H1 (cell line): ENCODE results near the gene FBXL16. TPM values are rescaled to one million over a fixed set of nuclear protein-coding genes. Genes with fewer than 3 reads are reported as not detected.

Experiments used
- CTCF ChIA-PET: fragments of 300-600 bp; sonication (Branson Sonifier 250); formaldehyde crosslinking; loops from one replicate; lab custom pipeline; 2021; ENCODE audit not compliant: partially characterized antibody; lab: Charles Lee
- POLR2A ChIA-PET: fragments of 300-600 bp; sonication (Branson Sonifier 250); formaldehyde crosslinking; loops from one replicate; lab custom pipeline; 2021; ENCODE audit warnings: inconsistent platforms; ENCODE audit not compliant: partially characterized antibody; lab: Charles Lee
- DNase-seq, 2 experiments: peaks; one replicate each; pipeline versions ENCODE4 v3.0.0 to v3.0.0-alpha.2; 2010 to 2022; ENCODE audit warnings: low spot score in 2 of 2, low read depth in 1 of 2, mixed read lengths in 1 of 2
- FAIRE-seq: peaks from 2 replicates; lab custom pipeline; 2011; peaks lifted over from hg19 to GRCh38; lab: Jason Lieb, UNC
- H2AFZ ChIP-seq: 2 replicates; pipeline ENCODE4 v1.8.1; 2012; ENCODE audit warnings: low read length, inconsistent platforms
- H2AK5ac ChIP-seq: 2 replicates; pipeline ENCODE4 v1.6.1; 2013; ENCODE audit warnings: low read depth, low read length
- H2BK120ac ChIP-seq: replicated peaks from 2 replicates; pipeline ENCODE3; 2013; ENCODE audit warnings: low read depth, low read length, inconsistent platforms
- H2BK12ac ChIP-seq: 2 replicates; pipeline ENCODE4 v1.6.1; 2013; ENCODE audit warnings: low read depth, low read length
- H2BK15ac ChIP-seq: 2 replicates; pipeline ENCODE4 v1.6.1; 2013; ENCODE audit warnings: low read length
- H2BK20ac ChIP-seq: 2 replicates; pipeline ENCODE4 v1.6.1; 2013; ENCODE audit warnings: low read length
- H2BK5ac ChIP-seq: 2 replicates; pipeline ENCODE4 v1.6.1; 2013; ENCODE audit warnings: low read depth, low read length
- H3K14ac ChIP-seq: 2 replicates; pipeline ENCODE4 v1.6.1; 2013; ENCODE audit warnings: inconsistent platforms; ENCODE audit not compliant: insufficient read length
- H3K18ac ChIP-seq: 2 replicates; pipeline ENCODE4 v1.6.1; 2013; ENCODE audit warnings: low read length; ENCODE audit errors: extremely low read depth
- H3K23ac ChIP-seq: 2 replicates; pipeline ENCODE4 v1.6.1; 2013; ENCODE audit warnings: inconsistent platforms; ENCODE audit not compliant: insufficient read length
- H3K23me2 ChIP-seq: 2 replicates; pipeline ENCODE4 v1.6.1; 2013; ENCODE audit warnings: low read depth, low read length
- H3K27ac ChIP-seq: 2 replicates; pipeline ENCODE4 v1.6.1; 2011; ENCODE audit warnings: low read depth, low read length, inconsistent platforms
- H3K27me3 ChIP-seq, 4 experiments: replicated peaks in 1 of 4; 1 replicate in 1 of 4; 2 replicates in 3 of 4; pipeline versions ENCODE4 v1.6.1 to v1.8.1; 2011 to 2013; ENCODE audit warnings: low read length in 3 of 4, mild to moderate bottlenecking in 3 of 4, inconsistent platforms in 2 of 4, mixed read lengths in 2 of 4, moderate library complexity in 1 of 4; ENCODE audit not compliant: control insufficient read depth in 3 of 4, insufficient read depth in 3 of 4; ENCODE audit errors: extremely low read depth in 1 of 4
- H3K36me3 ChIP-seq, 4 experiments: 2 replicates each; pipeline versions ENCODE4 v1.6.1 to v1.8.1; 2011 to 2013; ENCODE audit warnings: mild to moderate bottlenecking in 4 of 4, low read length in 3 of 4, moderate library complexity in 2 of 4, control low read depth in 1 of 4, inconsistent platforms in 1 of 4; ENCODE audit not compliant: insufficient read depth in 4 of 4, control insufficient read depth in 2 of 4
- H3K4ac ChIP-seq: replicated peaks from 2 replicates; pipeline ENCODE3; 2013; ENCODE audit warnings: low read length, low read depth, mixed read lengths, inconsistent platforms; ENCODE audit not compliant: insufficient read length
- H3K4me1 ChIP-seq, 4 experiments: replicated peaks in 1 of 4; 1 replicate in 1 of 4; 2 replicates in 3 of 4; pipeline versions ENCODE4 v1.6.1 to v1.8.1; 2011 to 2013; ENCODE audit warnings: low read length in 3 of 4, inconsistent platforms in 2 of 4, mixed read lengths in 1 of 4; ENCODE audit not compliant: insufficient read depth in 4 of 4, control insufficient read depth in 3 of 4
- H3K4me2 ChIP-seq, 2 experiments: 2 replicates each; pipeline versions ENCODE4 v1.6.1 to v1.8.1; 2011 to 2013; ENCODE audit warnings: low read depth in 2 of 2, low read length in 2 of 2, control low read depth in 1 of 2, inconsistent platforms in 1 of 2, mild to moderate bottlenecking in 1 of 2; ENCODE audit not compliant: insufficient read depth in 1 of 2
- H3K4me3 ChIP-seq, 4 experiments: fragments of 200-600, 300-600 bp in 1 of 4; sonication (generic), shearing (Covaris generic), sonication (Bioruptor Twin) in 1 of 4; 2 replicates each; pipeline versions ENCODE4 v1.5.1 to v1.8.1; 2011 to 2016; ENCODE audit warnings: low read length in 4 of 4, low read depth in 3 of 4, control low read depth in 2 of 4, inconsistent platforms in 2 of 4, mild to moderate bottlenecking in 2 of 4, mixed read lengths in 1 of 4, moderate library complexity in 1 of 4; ENCODE audit not compliant: insufficient read depth in 2 of 4; ENCODE audit errors: extremely low read depth in 1 of 4
- H3K56ac ChIP-seq: replicated peaks from 2 replicates; pipeline ENCODE3; 2013; ENCODE audit warnings: low read depth, mild to moderate bottlenecking, mixed read lengths, low read length, inconsistent platforms; ENCODE audit not compliant: insufficient read length
- H3K79me1 ChIP-seq: 2 replicates; pipeline ENCODE4 v1.6.1; 2013; ENCODE audit warnings: low read depth, low read length, control low read depth
- H3K79me2 ChIP-seq, 2 experiments: 2 replicates each; pipeline versions ENCODE4 v1.6.1 to v1.8.1; 2012 to 2013; ENCODE audit warnings: low read length in 2 of 2, mild to moderate bottlenecking in 2 of 2, inconsistent platforms in 1 of 2; ENCODE audit not compliant: insufficient read depth in 2 of 2, control insufficient read depth in 1 of 2
- H3K9ac ChIP-seq, 4 experiments: replicated peaks in 1 of 4; 1 replicate in 1 of 4; 2 replicates in 3 of 4; pipeline versions ENCODE4 v1.6.1 to v1.8.1; 2011 to 2013; ENCODE audit warnings: low read depth in 3 of 4, low read length in 3 of 4, control low read depth in 2 of 4, mild to moderate bottlenecking in 2 of 4, moderate library complexity in 2 of 4, inconsistent platforms in 1 of 4; ENCODE audit errors: extremely low read depth in 1 of 4
- H3K9me3 ChIP-seq, 2 experiments: 2 replicates each; pipeline versions ENCODE4 v1.6.1 to v1.8.1; 2012 to 2013; ENCODE audit warnings: mild to moderate bottlenecking in 2 of 2, moderate library complexity in 2 of 2, control low read depth in 1 of 2, inconsistent platforms in 1 of 2, low read depth in 1 of 2, low read length in 1 of 2, mixed read lengths in 1 of 2; ENCODE audit not compliant: insufficient read depth in 2 of 2
- H4K20me1 ChIP-seq, 2 experiments: replicated peaks in 1 of 2; 2 replicates each; pipeline versions ENCODE3 to v1.8.1; 2011 to 2013; ENCODE audit warnings: inconsistent platforms in 2 of 2, low read length in 2 of 2, mild to moderate bottlenecking in 1 of 2; ENCODE audit not compliant: insufficient read depth in 2 of 2, control insufficient read depth in 1 of 2
- H4K5ac ChIP-seq: 2 replicates; pipeline ENCODE4 v1.6.1; 2013; ENCODE audit warnings: low read length, low read depth, mixed read lengths, inconsistent platforms; ENCODE audit not compliant: insufficient read length
- H4K8ac ChIP-seq: 2 replicates; pipeline ENCODE4 v1.8.0; 2013; ENCODE audit warnings: mild to moderate bottlenecking, moderate library complexity, low read length, inconsistent platforms; ENCODE audit not compliant: insufficient read depth; ENCODE audit errors: extremely low read depth
- H4K91ac ChIP-seq: replicated peaks from 2 replicates; pipeline ENCODE3; 2013; ENCODE audit warnings: low read length, mixed read lengths, inconsistent platforms; ENCODE audit not compliant: insufficient read length
- CHD1 ChIP-seq: IDR thresholded peaks from 2 replicates; pipeline ENCODE4 v1.6.1; 2012; ENCODE audit warnings: low read depth, low read length, improper control_type of control experiment
- EGR1 ChIP-seq: IDR thresholded peaks from 2 replicates; pipeline ENCODE4 v1.6.1; 2011; ENCODE audit warnings: low read depth, low read length, borderline replicate concordance
- POLR2AphosphoS5 ChIP-seq: IDR thresholded peaks from 2 replicates; pipeline ENCODE4 v1.6.1; 2011; ENCODE audit warnings: low read depth, low read length
- RBBP5 ChIP-seq: IDR thresholded peaks from 2 replicates; pipeline ENCODE4 v1.7.1; 2012; ENCODE audit warnings: low read depth, mild to moderate bottlenecking, inconsistent platforms, low read length, moderate library complexity, borderline replicate concordance
- SIRT6 ChIP-seq: IDR thresholded peaks from one replicate; pipeline ENCODE4 v1.7.1; 2012; ENCODE audit warnings: low read length, inconsistent platforms
- SP1 ChIP-seq: IDR thresholded peaks from 2 replicates; pipeline ENCODE4 v1.6.1; 2011; ENCODE audit warnings: low read depth, low read length
- SP4 ChIP-seq: IDR thresholded peaks from 2 replicates; pipeline ENCODE4 v1.6.1; 2012; ENCODE audit warnings: low read length, inconsistent platforms
- SRF ChIP-seq: IDR thresholded peaks from 2 replicates; pipeline ENCODE4 v1.6.1; 2011; ENCODE audit warnings: mild to moderate bottlenecking, low read depth, low read length, moderate library complexity
- TCF12 ChIP-seq: IDR thresholded peaks from 2 replicates; pipeline ENCODE4 v1.6.1; 2011; ENCODE audit warnings: low read depth, mild to moderate bottlenecking, low read length
- TEAD4 ChIP-seq: IDR thresholded peaks from 2 replicates; pipeline ENCODE4 v1.6.1; 2012; ENCODE audit warnings: low read depth, low read length, inconsistent platforms, mixed read lengths
- ZNF274 ChIP-seq: IDR thresholded peaks from 2 replicates; pipeline ENCODE4 v1.7.0; 2012; ENCODE audit warnings: low read length, borderline replicate concordance; ENCODE audit errors: extremely low read depth
- WGBS, 2 experiments: shearing (Covaris generic) in 1 of 2; methylation state at CpG; one replicate each; pipeline versions ENCODE4 v1.1.6 to v1.1.7; 2013 to 2015; ENCODE audit warnings: low lambda C conversion rate in 2 of 2, mixed read lengths in 2 of 2, inconsistent platforms in 1 of 2, low coverage in 1 of 2, missing lambda C conversion rate in 1 of 2; ENCODE audit not compliant: insufficient replicate concordance in 2 of 2, insufficient coverage in 1 of 2, insufficient read length in 1 of 2; ENCODE audit errors: extremely low coverage in 1 of 2, missing lambda C conversion rate in 1 of 2; 5-methylcytosine and 5-hydroxymethylcytosine counted together
- polyA plus RNA-seq, 7 experiments: library from polyadenylated mRNA; depleted of rRNA in 3 of 7; stranded (reverse) in 5 of 7; unstranded in 2 of 7; fragments of >200 nt in 5 of 7; fragments of 200-250 nt in 2 of 7; gene quantifications; 1 replicate in 5 of 7; 2 replicates in 1 of 7; 4 replicates in 1 of 7; pipeline versions ENCODE4 v1.2.1 to v1.2.3, GENCODE V29; 2011 to 2013; ENCODE audit warnings: missing spikeins in 2 of 7, mixed read lengths in 2 of 7
- total RNA-seq: library from RNA; stranded (reverse); fragmentation: NEBNext Ultra II Directional; extraction: Animal tissue kit (Norgen Biotek cat#: 25700); gene quantifications from 2 replicates; pipeline ENCODE4 v1.2.1, GENCODE V29; 2021
- TF ChIP-seq, protein P1 (sequence below): IDR thresholded peaks from 2 replicates; pipeline ENCODE4 v1.6.1; 2012; ENCODE audit warnings: inconsistent platforms
- TF ChIP-seq, protein P2 (sequence below): IDR thresholded peaks from 2 replicates; pipeline ENCODE4 v1.6.1; 2011; ENCODE audit warnings: low read depth, mild to moderate bottlenecking, low read length; ENCODE audit not compliant: insufficient read depth

Gene FBXL16
- total and polyA plus RNA-seq, 2 of the 8 experiments (the other 6 are each of a cell fraction or from before 2014, with no cell fraction given) = 12.5 to 12.8 TPM

DNA sequence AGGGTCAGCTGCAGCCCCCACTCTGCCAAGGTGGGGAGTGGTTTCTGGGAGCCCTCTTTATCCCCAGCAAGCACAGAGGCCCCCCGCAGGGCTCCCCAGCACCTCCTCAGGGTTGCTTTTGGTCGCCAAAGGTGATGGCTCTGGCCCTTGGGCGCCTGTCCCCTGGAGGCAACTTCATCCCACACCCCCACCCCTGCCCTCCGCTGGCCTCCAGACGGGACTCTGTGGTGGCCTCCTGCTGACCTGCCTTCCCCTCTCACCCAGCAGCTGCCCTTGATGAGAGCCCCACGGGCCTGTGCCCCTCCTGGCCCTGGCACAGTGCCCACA lies 45.5 kb downstream of the FBXL16 start:
- Histone ChIP-seq H3K9me3 (no peaks in the 10 kb centered on the region), H2AFZ (no peak overlapping the region; the same call in 1 of the 2 replicates), H3K56ac (no peak overlapping the region), H2AK5ac (no peak overlapping the region), H2BK12ac (no peak overlapping the region), H3K79me2 (no peaks in the 10 kb centered on the region), H4K5ac (no peak overlapping the region), H4K91ac (no peak overlapping the region), H3K23ac (no peak overlapping the region), H3K4me2 (peak overlapping the region in 1 of 2 experiments; percentile 36; a peak in 1 of 4 replicates), H3K4me3 (no peak overlapping the region), H3K79me1 (no peaks in the 10 kb centered on the region), H3K4me1 (peaks cover 0 to 8% (median 1%) of the 10 kb centered on the region in 4 experiments; a peak in 4 of 7 replicates), H3K27me3 (no peaks in the 10 kb centered on the region), H3K27ac (no peak overlapping the region), H3K14ac (no peak overlapping the region), H3K23me2 (no peaks in the 10 kb centered on the region), H2BK120ac (no peak overlapping the region), H3K9ac (no peak overlapping the region), H4K20me1 (no peaks in the 10 kb centered on the region), H2BK15ac (peak overlapping the region; percentile 81; the same call in 1 of the 2 replicates), H4K8ac (peak overlapping the region; percentile 85), H3K18ac (no peak overlapping the region), H3K36me3 (peaks cover 0 to 31% (median 1%) of the 10 kb centered on the region in 4 experiments; a peak in 3 of 8 replicates), H2BK5ac (0 out of 2 replicates have a peak overlapping the region, but pooled peaks have one; percentile 41), H3K4ac (no peak overlapping the region), H2BK20ac (no peak overlapping the region)
- DNase-seq (no peak), FAIRE-seq (no peak)
- CTCF ChIA-PET = interaction anchor here (0.6 to 11.3 kb wide), 14 partner anchors 9 to 85 kb away, joined by 3 to 104 read pairs (median 5); partner anchors contain the start of genes METTL26, RHBDL1 and WDR90
- 67% methylated on average over 2 of the region's 6 CpGs; no CpG with 5 or more reads in 1 of the 2 experiments for WGBS, 2 experiments
- POLR2A ChIA-PET = interaction anchor here (0.7 to 17.4 kb wide), 7 partner anchors 10 to 73 kb away, joined by 3 to 214 read pairs (median 6); partner anchors contain the start of genes JMJD8, RHBDL1, STUB1 and WDR90
- TF ChIP-seq TEAD4 (no peak), TCF12 (no peak), SRF (no peak), ZNF274 (no peak), POLR2AphosphoS5 (no peak), SIRT6 (no peak), CHD1 (no peak), SP4 (no peak), EGR1 (no peak), RBBP5 (no peak), SP1 (no peak)
- TF ChIP-seq, protein P1, sequence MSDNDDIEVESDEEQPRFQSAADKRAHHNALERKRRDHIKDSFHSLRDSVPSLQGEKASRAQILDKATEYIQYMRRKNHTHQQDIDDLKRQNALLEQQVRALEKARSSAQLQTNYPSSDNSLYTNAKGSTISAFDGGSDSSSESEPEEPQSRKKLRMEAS = no peak
- TF ChIP-seq, protein P2, sequence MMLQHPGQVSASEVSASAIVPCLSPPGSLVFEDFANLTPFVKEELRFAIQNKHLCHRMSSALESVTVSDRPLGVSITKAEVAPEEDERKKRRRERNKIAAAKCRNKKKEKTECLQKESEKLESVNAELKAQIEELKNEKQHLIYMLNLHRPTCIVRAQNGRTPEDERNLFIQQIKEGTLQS = no peak
